H9 (cell line): ENCODE results near the gene KLF6. TPM values are rescaled to one million over a fixed set of nuclear protein-coding genes. Genes with fewer than 3 reads are reported as not detected.

Experiments
- DNase-seq: peaks from one replicate; pipeline ENCODE4 v3.0.0-alpha.2; 2017
- H2AFZ ChIP-seq: one replicate; pipeline ENCODE4 v1.6.1; 2013; ENCODE audit warnings: mild to moderate bottlenecking, low read length, control low read depth, moderate library complexity
- H2AK5ac ChIP-seq: 2 replicates; pipeline ENCODE4 v1.6.1; 2013; ENCODE audit warnings: low read length, control low read depth, mixed read lengths; ENCODE audit not compliant: insufficient read length
- H2BK120ac ChIP-seq: one replicate; pipeline ENCODE4 v1.6.1; 2013; ENCODE audit warnings: low read depth, mild to moderate bottlenecking, low read length, control low read depth, inconsistent platforms; ENCODE audit not compliant: poor library complexity, severe bottlenecking
- H2BK12ac ChIP-seq: 2 replicates; pipeline ENCODE4 v1.6.1; 2013; ENCODE audit warnings: low read length, control low read depth, mixed read lengths, low read depth; ENCODE audit not compliant: insufficient read length
- H2BK15ac ChIP-seq: 2 replicates; pipeline ENCODE4 v1.6.1; 2013; ENCODE audit warnings: low read depth, low read length, control low read depth
- H2BK20ac ChIP-seq: one replicate; pipeline ENCODE4 v1.6.1; 2013; ENCODE audit warnings: low read depth, mild to moderate bottlenecking, low read length, control low read depth, inconsistent platforms; ENCODE audit not compliant: poor library complexity, severe bottlenecking
- H2BK5ac ChIP-seq: 2 replicates; pipeline ENCODE4 v1.6.1; 2013; ENCODE audit warnings: low read length, control low read depth, mixed read lengths; ENCODE audit not compliant: insufficient read length
- H3K14ac ChIP-seq: 2 replicates; pipeline ENCODE4 v1.6.1; 2013; ENCODE audit warnings: low read length, control low read depth; ENCODE audit not compliant: insufficient read depth
- H3K18ac ChIP-seq: 2 replicates; pipeline ENCODE4 v1.6.1; 2013; ENCODE audit warnings: low read depth, mild to moderate bottlenecking, mixed read lengths, low read length, control low read depth; ENCODE audit not compliant: insufficient read length
- H3K23ac ChIP-seq: 2 replicates; pipeline ENCODE4 v1.6.1; 2013; ENCODE audit warnings: low read length, control low read depth, mixed read lengths, low read depth; ENCODE audit not compliant: insufficient read length
- H3K23me2 ChIP-seq: 2 replicates; pipeline ENCODE4 v1.6.1; 2013; ENCODE audit warnings: low read depth, mild to moderate bottlenecking, mixed read lengths, low read length, control low read depth; ENCODE audit not compliant: insufficient read length, poor library complexity, severe bottlenecking
- H3K27ac ChIP-seq: 2 replicates; pipeline ENCODE4 v1.5.1; 2013; ENCODE audit warnings: low read length, control low read depth, mixed read lengths, low read depth; ENCODE audit not compliant: insufficient read length
- H3K27me3 ChIP-seq: 2 replicates; pipeline ENCODE4 v1.6.1; 2013; ENCODE audit warnings: low read length, control low read depth, inconsistent platforms; ENCODE audit not compliant: insufficient read depth
- H3K4ac ChIP-seq: 2 replicates; pipeline ENCODE4 v1.6.1; 2013; ENCODE audit warnings: low read depth, mild to moderate bottlenecking, control low read depth, inconsistent platforms, low read length, moderate library complexity
- H3K4me1 ChIP-seq: 2 replicates; pipeline ENCODE4 v1.6.1; 2013; ENCODE audit warnings: low read length, control low read depth, inconsistent platforms; ENCODE audit not compliant: insufficient read depth
- H3K4me2 ChIP-seq: 2 replicates; pipeline ENCODE4 v1.6.1; 2013; ENCODE audit warnings: low read length, control low read depth, mixed read lengths; ENCODE audit not compliant: insufficient read length, insufficient read depth
- H3K56ac ChIP-seq: 2 replicates; pipeline ENCODE4 v1.6.1; 2013; ENCODE audit warnings: low read depth, mild to moderate bottlenecking, mixed read lengths, low read length, control low read depth; ENCODE audit not compliant: insufficient read length
- H3K79me1 ChIP-seq: 2 replicates; pipeline ENCODE4 v1.6.1; 2013; ENCODE audit warnings: low read depth, mild to moderate bottlenecking, moderate library complexity, low read length, control low read depth, inconsistent platforms; ENCODE audit not compliant: insufficient read depth, poor library complexity, severe bottlenecking
- H3K79me2 ChIP-seq: 2 replicates; pipeline ENCODE4 v1.6.1; 2013; ENCODE audit warnings: low read length, control low read depth, inconsistent platforms; ENCODE audit not compliant: insufficient read depth
- H3K9ac ChIP-seq: 2 replicates; pipeline ENCODE4 v1.6.1; 2013; ENCODE audit warnings: low read length, control low read depth, mixed read lengths; ENCODE audit not compliant: insufficient read length; ENCODE audit errors: extremely low read depth
- H3K9me3 ChIP-seq: one replicate; pipeline ENCODE4 v1.6.1; 2013; ENCODE audit warnings: low read depth, low read length, inconsistent platforms; ENCODE audit not compliant: control insufficient read depth
- H3T11ph ChIP-seq: one replicate; pipeline ENCODE4 v1.6.1; 2013; ENCODE audit warnings: mild to moderate bottlenecking, low read length, control low read depth, inconsistent platforms
- H4K20me1 ChIP-seq: one replicate; pipeline ENCODE4 v1.6.1; 2013; ENCODE audit not compliant: control insufficient read depth, insufficient read length, insufficient read depth
- H4K5ac ChIP-seq: 2 replicates; pipeline ENCODE4 v1.6.1; 2013; ENCODE audit warnings: low read depth, mild to moderate bottlenecking, mixed read lengths, low read length, control low read depth; ENCODE audit not compliant: insufficient read length
- H4K8ac ChIP-seq: replicated peaks from 2 replicates; pipeline ENCODE4 v1.6.1; 2013; ENCODE audit warnings: low read length, control low read depth, mixed read lengths, low read depth; ENCODE audit not compliant: insufficient read length
- H4K91ac ChIP-seq: 2 replicates; pipeline ENCODE4 v1.6.1; 2013; ENCODE audit warnings: low read depth, mild to moderate bottlenecking, moderate library complexity, mixed read lengths, low read length, control low read depth; ENCODE audit not compliant: insufficient read length
- H3K27ac Mint-ChIP-seq, 3 experiments: 2 replicates in 2 of 3; 3 replicates in 1 of 3; pipeline ENCODE4 v1.8.0; 2020 to 2021; ENCODE audit warnings: mixed read lengths in 3 of 3, mild to moderate bottlenecking in 1 of 3, moderate library complexity in 1 of 3
- H3K27me3 Mint-ChIP-seq: 2 replicates; pipeline ENCODE4 v1.8.0; 2021; ENCODE audit warnings: low read depth, mild to moderate bottlenecking, moderate library complexity, mixed read lengths
- H3K36me3 Mint-ChIP-seq, 3 experiments: 2 replicates in 2 of 3; 3 replicates in 1 of 3; pipeline ENCODE4 v1.8.0; 2020 to 2021; ENCODE audit warnings: low read depth in 3 of 3, mixed read lengths in 3 of 3; ENCODE audit not compliant: insufficient read depth in 1 of 3
- H3K4me1 Mint-ChIP-seq, 2 experiments: 2 replicates each; pipeline ENCODE4 v1.8.0; 2020; ENCODE audit warnings: mixed read lengths in 2 of 2
- H3K4me3 Mint-ChIP-seq, 2 experiments: 2 replicates in 1 of 2; 3 replicates in 1 of 2; pipeline ENCODE4 v1.8.0; 2020 to 2021; ENCODE audit warnings: mild to moderate bottlenecking in 2 of 2, mixed read lengths in 2 of 2, moderate library complexity in 1 of 2
- H3K9me3 Mint-ChIP-seq, 2 experiments: 2 replicates in 1 of 2; 3 replicates in 1 of 2; pipeline ENCODE4 v1.8.0; 2020; ENCODE audit warnings: mild to moderate bottlenecking in 2 of 2, mixed read lengths in 2 of 2, moderate library complexity in 1 of 2
- CTCF ChIP-seq: fragments of 200-600 bp; sonication (generic); conservative IDR thresholded peaks from 3 replicates; pipeline ENCODE4 v1.8.0; 2021; ENCODE audit warnings: antibody characterized with exemption, mild to moderate bottlenecking
- WGBS: extraction: QIAGEN DNeasy Blood & Tissue Kit; methylation state at CpG from one replicate; pipeline ENCODE4 v1.1.7; 2013; ENCODE audit warnings: missing lambda C conversion rate, low lambda C conversion rate, mixed read lengths; ENCODE audit not compliant: insufficient read length; ENCODE audit errors: extremely low coverage; 5-methylcytosine and 5-hydroxymethylcytosine counted together
- long read RNA-seq: library from polyadenylated mRNA; unstranded; transcript quantifications from one replicate; pipeline ENCODE4 v2.0.0, GENCODE V29; 2020
- total RNA-seq: library from RNA; stranded (reverse); gene quantifications from 2 replicates; pipeline ENCODE4 v1.2.1, GENCODE V29; 2021

Gene KLF6
- 19.3 and 20.9 TPM in 2 replicates for total RNA-seq
- long read RNA-seq, full-length matches to known transcripts, result 117 of 139 reads
- long read RNA-seq, partial matches to known transcripts, result 0 of 139 reads
- long read RNA-seq, other reads (novel, unspliced or antisense), result 22 of 139 reads

- Mint-ChIP-seq H3K36me3 (peaks cover 24 to 42% (median 39%) of the 10 kb centered on the region in 3 experiments), H3K4me3 (peak within 1 kb of the TSS; percentile 88 to 95), H3K27ac (peak within 1 kb of the TSS; percentile 98 to 99 (median 99)), H3K9me3 (peaks cover under 1 to 5% of the 10 kb centered on the region in 2 experiments; a peak in 4 of 5 replicates), H3K4me1 (peaks cover 44 to 45% of the 10 kb centered on the region in 2 experiments), H3K27me3 (peaks cover 4% of the 10 kb centered on the region)
- H4K20me1 ChIP-seq, result peaks cover 3% of the 10 kb centered on the region
- H2BK12ac ChIP-seq, result peak within 1 kb of the TSS; percentile 88
- H3K23ac ChIP-seq, result no peak within 1 kb of the TSS
- H4K5ac ChIP-seq, result peak within 1 kb of the TSS; percentile 47
- H2BK120ac ChIP-seq, result peak within 1 kb of the TSS; percentile 96
- H3K56ac ChIP-seq, result no peak within 1 kb of the TSS
- H3T11ph ChIP-seq, result no peak within 1 kb of the TSS
- peaks cover 22% of the 10 kb centered on the region for H3K23me2 ChIP-seq
- no peak within 1 kb of the TSS for H2BK5ac ChIP-seq
- peak within 1 kb of the TSS; percentile 98 for H3K14ac ChIP-seq
- no peak within 1 kb of the TSS for H2BK20ac ChIP-seq
- H3K27ac ChIP-seq, result no peak within 1 kb of the TSS
- H3K79me1 ChIP-seq, result peaks cover 7% of the 10 kb centered on the region
- H3K4ac ChIP-seq, result peak within 1 kb of the TSS; percentile 90; the same call in 1 of the 2 replicates
- no peak for DNase-seq
- peak within 1 kb of the TSS; percentile 86 for H3K9ac ChIP-seq
- H3K4me1 ChIP-seq, result peaks cover 8% of the 10 kb centered on the region; the same call in 1 of the 2 replicates
- TF ChIP-seq CTCF, result 0 out of 3 replicates have a peak, but pooled peaks have one; percentile 8
- peaks cover 29% of the 10 kb centered on the region; the same call in 1 of the 2 replicates for H3K79me2 ChIP-seq
- no peak within 1 kb of the TSS; the same call in 1 of the 2 replicates for H2BK15ac ChIP-seq
- WGBS, result no CpG with 5 or more reads among the region's 69 CpGs
- peak within 1 kb of the TSS; percentile 96 for H3K4me2 ChIP-seq
- H3K9me3 ChIP-seq, result no peaks in the 10 kb centered on the region
- no peak within 1 kb of the TSS for H2AK5ac ChIP-seq
- peak within 1 kb of the TSS; percentile 77 for H4K91ac ChIP-seq
- H2AFZ ChIP-seq, result no peak within 1 kb of the TSS
- peak within 1 kb of the TSS; percentile 99 for H3K18ac ChIP-seq
- no peak within 1 kb of the TSS for H4K8ac ChIP-seq
- H3K27me3 ChIP-seq, result no peaks in the 10 kb centered on the region
Measured at GRCh38 chr10:3784510-3785250, at the start of gene KLF6. Gene KLF6 (minus strand): TSS chr10:3785209. CDS start chr10:3785014, 195 bp downstream.
